GM23338 (cell line): ENCODE data around the gene STRN4. TPM values are rescaled to one million over a fixed set of nuclear protein-coding genes. Genes with fewer than 3 reads are reported as not detected.

ENCODE experiments used
- ATAC-seq: fragments of 200-7000 bp; cut with Tn5 transposase; 3 replicates; pipeline ENCODE4 v1.9.1; 2020
- DNase-seq: peaks from one replicate; pipeline ENCODE4 v3.0.0-alpha.2; 2015; ENCODE audit warnings: low spot score
- H2AFZ ChIP-seq: fragments of 200-600 bp; sonication (generic); 2 replicates; pipeline ENCODE4 v1.8.0; 2016; ENCODE audit warnings: antibody characterized with exemption, mild to moderate bottlenecking, moderate library complexity
- H3F3A ChIP-seq: fragments of 200-600 bp; sonication (generic); replicated peaks from 2 replicates; pipeline ENCODE4 v1.8.0; 2017; ENCODE audit warnings: antibody characterized with exemption, mixed run types, low read depth
- H3K27ac ChIP-seq: fragments of 200-600 bp; sonication (generic); 2 replicates; pipeline ENCODE4 v1.6.1; 2016; ENCODE audit warnings: low read depth
- H3K27me3 ChIP-seq: fragments of 200-600 bp; sonication (generic); 2 replicates; pipeline ENCODE4 v1.8.0; 2016; ENCODE audit warnings: mild to moderate bottlenecking, mixed run types, moderate library complexity; ENCODE audit not compliant: insufficient read depth
- H3K36me3 ChIP-seq: fragments of 200-600 bp; sonication (generic); 2 replicates; pipeline ENCODE4 v1.8.0; 2016; ENCODE audit warnings: mild to moderate bottlenecking; ENCODE audit not compliant: insufficient read depth
- H3K4me1 ChIP-seq: fragments of 200-600 bp; sonication (generic); 2 replicates; pipeline ENCODE4 v1.8.0; 2016; ENCODE audit warnings: mild to moderate bottlenecking, moderate library complexity; ENCODE audit not compliant: insufficient read depth
- H3K4me2 ChIP-seq: fragments of 200-600 bp; sonication (generic); 2 replicates; pipeline ENCODE4 v1.7.1; 2017; ENCODE audit warnings: mixed run types
- H3K4me3 ChIP-seq: fragments of 200-600 bp; sonication (generic); 2 replicates; pipeline ENCODE4 v1.6.1; 2016; ENCODE audit warnings: mixed run types
- H3K79me2 ChIP-seq: fragments of 200-600 bp; sonication (generic); replicated peaks from 2 replicates; pipeline ENCODE4 v1.8.0; 2017; ENCODE audit warnings: mild to moderate bottlenecking; ENCODE audit not compliant: insufficient read depth
- H3K9me2 ChIP-seq: fragments of 200-600 bp; sonication (generic); 2 replicates; pipeline ENCODE4 v1.8.0; 2017; ENCODE audit not compliant: insufficient read depth
- H4K20me1 ChIP-seq: fragments of 200-600 bp; sonication (generic); replicated peaks from 2 replicates; pipeline ENCODE4 v1.8.0; 2017; ENCODE audit warnings: mild to moderate bottlenecking; ENCODE audit not compliant: insufficient read depth
- H3K27ac Mint-ChIP-seq: 2 replicates; pipeline ENCODE4 v1.8.0; 2020; ENCODE audit warnings: inconsistent platforms, mild to moderate bottlenecking, moderate library complexity, mixed read lengths
- H3K27me3 Mint-ChIP-seq: 3 replicates; pipeline ENCODE4 v1.8.0; 2022; ENCODE audit warnings: low read depth, mild to moderate bottlenecking, moderate library complexity, mixed read lengths, inconsistent platforms; ENCODE audit not compliant: insufficient read depth, poor library complexity
- H3K36me3 Mint-ChIP-seq: 3 replicates; pipeline ENCODE4 v1.8.0; 2021; ENCODE audit warnings: low read depth, mild to moderate bottlenecking, inconsistent platforms, moderate library complexity, mixed read lengths
- H3K4me1 Mint-ChIP-seq: 3 replicates; pipeline ENCODE4 v1.8.0; 2020; ENCODE audit warnings: mild to moderate bottlenecking, inconsistent platforms, mixed read lengths
- H3K4me3 Mint-ChIP-seq: 3 replicates; pipeline ENCODE4 v1.8.0; 2021; ENCODE audit warnings: moderate library complexity, mild to moderate bottlenecking, inconsistent platforms, mixed read lengths
- H3K9me3 Mint-ChIP-seq: 3 replicates; pipeline ENCODE4 v1.8.0; 2020; ENCODE audit warnings: moderate library complexity, mild to moderate bottlenecking, inconsistent platforms, mixed read lengths
- CREB1 ChIP-seq: fragments of 250-450 bp; sonication (Bioruptor Pico); IDR thresholded peaks from 2 replicates; pipeline ENCODE4 v1.5.0; 2020; ENCODE audit warnings: low read depth, mild to moderate bottlenecking, moderate library complexity
- CTCF ChIP-seq, 2 experiments: fragments of 200-600 bp in 1 of 2; sonication (generic) in 1 of 2; conservative IDR thresholded peaks; 2 replicates each; pipeline versions ENCODE4 v1.5.1 to v1.6.1; 2016 to 2017; ENCODE audit warnings: antibody characterized with exemption in 2 of 2, low read depth in 2 of 2, mild to moderate bottlenecking in 2 of 2, moderate library complexity in 1 of 2
- ZNF462 ChIP-seq: fragments of 250-450 bp; sonication (Bioruptor Pico); IDR thresholded peaks from 2 replicates; pipeline ENCODE4 v1.5.0; 2020; ENCODE audit warnings: mild to moderate bottlenecking, moderate library complexity
- polyA plus RNA-seq: library from polyadenylated mRNA; unstranded; fragments of >200 nt; fragmentation: Nextera tagmentation; extraction: Ambion mirVana; gene quantifications from 2 replicates; pipeline ENCODE4 v1.2.1, GENCODE V29; 2016
- total RNA-seq: library from RNA; depleted of rRNA; stranded (reverse); fragments of >200 nt; shearing (Covaris generic); gene quantifications from 2 replicates; pipeline ENCODE4 v1.2.3, GENCODE V29; 2014

The STRN4 gene
- total and polyA plus RNA-seq, 2 experiments from 2014 or later, result 62.1 to 140 TPM

- no peak overlapping the region for H3K27ac Mint-ChIP-seq
- H3K36me3 Mint-ChIP-seq, result peaks cover 86% of the 10 kb centered on the region
- Histone ChIP-seq H3K27me3 (no peaks in the 10 kb centered on the region), H3K27ac (no peak overlapping the region), H3F3A (peaks cover 3% of the 10 kb centered on the region; the same call in 1 of the 2 replicates), H3K9me2 (no peaks in the 10 kb centered on the region), H3K4me2 (no peak overlapping the region), H3K4me1 (no peaks in the 10 kb centered on the region), H3K79me2 (peaks cover 17% of the 10 kb centered on the region), H4K20me1 (peaks cover 20% of the 10 kb centered on the region), H2AFZ (no peak overlapping the region), H3K36me3 (peaks cover 17% of the 10 kb centered on the region; the same call in 1 of the 2 replicates), H3K4me3 (no peak overlapping the region)
- DNase-seq (peak; percentile 85), ATAC-seq (peak; percentile 92)
- peaks cover 3% of the 10 kb centered on the region; the same call in 1 of the 3 replicates for H3K9me3 Mint-ChIP-seq
- peaks cover 21% of the 10 kb centered on the region for H3K4me1 Mint-ChIP-seq
- no peak overlapping the region for H3K4me3 Mint-ChIP-seq
- TF ChIP-seq CREB1 (CRISPR knock-in tag) (no peak), ZNF462 (no peak), CTCF (conservative IDR thresholded peaks at IDR 0.05; ENCODE audit: low read depth in 2 of 2) (peak; percentile 83 to 93)
- H3K27me3 Mint-ChIP-seq, result peaks cover 12% of the 10 kb centered on the region
These were observed 17.4 kb downstream of the STRN4 start for GRCh38 chr19:46728693-46729339.
